GM19193 (cell line): ENCODE measurements around the gene ZNF687.

ENCODE experiments used
- POLR2A ChIP-seq: IDR thresholded peaks from 4 replicates; pipeline ENCODE4 v1.6.1; 2011; ENCODE audit not compliant: insufficient read depth, insufficient read length; ENCODE audit errors: extremely low read depth

The ZNF687 gene

DNA sequence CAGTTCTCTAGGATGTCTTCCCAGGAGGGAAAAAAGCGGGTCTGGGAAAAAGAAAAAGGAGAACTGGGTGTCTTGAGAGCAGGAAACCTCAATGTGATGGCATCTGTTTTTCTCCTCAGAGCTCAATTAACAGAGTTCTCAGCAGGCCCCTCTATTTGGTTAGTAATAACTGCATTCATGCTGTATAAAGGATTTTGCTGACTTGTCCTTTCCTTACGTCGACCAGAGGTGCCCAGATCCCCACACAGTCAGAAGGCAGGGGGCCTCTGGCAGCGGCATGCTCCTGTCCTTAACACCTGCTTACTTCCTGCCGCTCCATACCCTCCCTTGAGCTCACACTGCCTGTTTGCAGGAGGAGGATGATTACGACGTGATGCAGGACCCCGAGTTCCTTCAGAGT, 15.3 kb upstream of the ZNF687 start:
- no peak for TF ChIP-seq POLR2A

DNA sequence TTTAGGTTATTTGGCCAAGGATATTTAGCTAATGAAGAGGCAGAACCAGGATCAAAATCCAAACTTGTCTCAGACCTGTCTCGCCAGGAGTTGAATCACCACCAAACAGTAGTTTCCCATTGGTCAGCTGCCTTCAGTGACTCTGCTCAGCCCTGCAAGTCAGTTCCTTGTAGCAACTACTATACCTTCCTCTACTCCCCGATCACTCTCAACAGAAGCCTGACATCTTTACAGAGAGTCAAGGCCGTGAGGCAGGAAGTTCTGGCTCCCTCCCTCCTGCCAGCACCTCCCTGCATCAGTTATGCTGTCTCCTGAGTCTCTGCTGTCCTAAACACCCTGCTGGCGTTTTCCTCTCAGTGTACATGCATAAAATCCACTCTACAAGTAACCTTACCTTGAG, 14.3 kb upstream of the ZNF687 start:
- TF ChIP-seq POLR2A, result no peak

DNA sequence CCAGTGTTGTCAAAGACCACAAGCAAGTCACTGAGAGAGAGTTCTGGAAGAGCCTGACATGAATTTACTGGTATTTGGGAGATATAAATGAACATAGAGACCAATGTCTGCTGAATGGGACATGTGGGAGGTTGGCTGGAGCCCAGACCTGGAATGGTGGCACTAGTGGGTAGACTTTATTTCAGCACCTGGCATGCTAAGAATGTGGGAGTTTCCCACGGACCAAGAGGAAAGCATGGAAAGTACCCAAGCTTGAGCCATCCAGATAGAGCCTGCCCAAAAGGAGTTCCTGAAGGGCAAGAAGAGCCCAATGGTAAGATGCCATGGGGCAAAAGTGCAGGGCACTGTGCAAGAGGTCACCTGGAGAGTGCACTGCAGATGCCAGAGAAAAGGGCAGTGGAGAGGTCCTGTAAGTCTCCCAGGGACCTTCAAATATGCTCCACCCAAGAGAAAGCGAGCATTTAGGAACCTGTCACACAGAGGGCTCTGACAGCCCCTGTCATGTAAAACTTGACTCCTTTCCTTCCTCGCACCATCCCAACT, 8.1 kb upstream of the ZNF687 start:
- no peak for TF ChIP-seq POLR2A

DNA sequence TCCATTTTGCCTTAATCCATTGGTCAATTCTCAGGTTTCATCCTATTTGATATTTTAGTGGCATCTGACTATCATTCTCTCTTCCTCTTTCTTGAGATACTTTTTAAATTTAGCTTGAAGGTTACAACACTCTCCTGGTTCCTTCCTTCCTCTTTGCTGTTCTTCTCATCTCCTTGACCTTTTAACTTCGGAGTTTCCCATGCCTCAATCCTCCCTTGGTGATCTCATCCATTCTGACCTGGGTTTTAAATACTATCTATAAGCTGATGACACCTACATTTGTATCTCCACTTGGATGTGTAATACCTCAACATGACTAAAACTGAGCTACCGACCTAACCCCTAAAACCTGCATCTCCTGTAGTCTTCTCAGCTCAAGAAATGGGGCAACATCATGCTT, 4.8 kb upstream of the ZNF687 start:
- no peak for TF ChIP-seq POLR2A

DNA sequence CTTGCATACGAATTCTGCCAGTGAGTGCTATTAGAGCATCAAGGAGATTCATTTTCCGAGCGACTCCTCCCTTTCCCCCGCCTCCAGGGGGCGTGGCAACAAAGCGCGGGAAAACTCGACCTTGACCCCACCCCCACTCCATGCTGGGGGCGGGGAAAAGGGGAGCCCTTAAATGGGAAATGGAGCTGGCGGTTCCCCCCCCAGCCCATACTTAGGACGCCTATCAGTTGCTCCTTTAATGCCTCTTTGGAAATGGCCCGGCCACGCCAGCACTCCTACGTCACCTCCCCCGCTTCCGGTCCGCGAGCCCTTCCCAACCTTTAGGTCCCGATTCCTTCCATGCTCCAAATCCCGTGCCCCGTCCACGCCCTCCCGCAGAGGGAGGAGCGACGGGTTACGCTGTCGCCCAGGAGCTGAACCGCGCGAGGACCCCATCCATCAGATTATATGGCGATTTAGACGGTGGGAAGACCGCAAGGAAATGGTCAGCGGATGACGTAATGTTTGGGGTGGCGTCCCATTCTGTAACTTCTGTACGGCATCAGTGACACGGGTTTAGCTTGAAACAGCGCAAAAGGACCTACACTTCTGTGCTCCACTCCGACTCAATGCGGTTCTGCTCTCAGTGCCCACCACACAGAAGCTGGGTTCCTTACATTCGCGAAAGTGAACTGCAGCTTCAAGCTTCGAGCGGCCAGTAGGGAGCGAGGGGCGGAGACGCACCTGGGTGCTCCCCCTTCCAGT, 702 bp upstream of the ZNF687 start:
- peak; percentile 80 for TF ChIP-seq POLR2A

DNA sequence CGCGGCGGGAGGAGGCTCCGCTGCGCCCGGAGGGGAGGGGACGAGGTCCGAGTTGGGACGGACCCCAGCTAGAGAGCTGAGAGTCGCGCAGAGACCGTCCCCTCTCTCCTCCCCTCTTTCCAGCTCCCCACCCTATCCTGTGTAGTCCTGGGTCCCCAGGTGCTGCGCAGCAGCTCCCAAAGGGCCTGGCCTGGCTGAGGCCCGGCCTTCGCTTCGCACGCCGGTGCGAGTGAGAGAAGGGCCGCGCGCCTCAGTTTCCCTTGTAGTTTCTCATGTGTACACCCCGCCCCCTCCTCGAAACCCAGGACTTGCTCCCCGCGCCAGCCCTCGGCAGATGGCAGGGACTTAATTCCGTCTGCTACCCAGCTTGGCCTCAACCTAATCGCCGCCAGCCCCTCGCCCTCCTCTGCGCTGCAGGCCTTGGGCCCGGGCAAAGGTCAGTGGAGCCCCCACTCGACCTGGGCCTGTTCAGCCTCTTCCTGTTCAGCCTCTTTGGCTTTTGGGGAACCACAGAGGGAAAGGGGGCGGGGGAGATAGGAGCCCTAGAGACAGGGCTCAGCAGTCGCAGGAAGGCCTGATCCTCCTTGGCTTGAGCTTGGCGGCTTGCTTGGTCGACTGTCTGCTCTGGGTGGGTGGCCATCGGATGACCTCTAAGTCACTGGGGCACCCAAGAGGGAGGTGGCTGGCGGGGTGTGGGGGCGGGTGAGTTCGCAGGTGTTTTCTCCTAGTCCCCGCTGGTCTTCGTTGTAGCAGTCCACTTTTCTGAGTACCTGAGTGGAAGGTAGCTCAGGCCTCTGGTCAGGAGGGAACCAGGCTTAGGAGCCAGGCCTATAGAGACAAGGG, 1.0 kb downstream of the ZNF687 start:
- no peak for TF ChIP-seq POLR2A

DNA sequence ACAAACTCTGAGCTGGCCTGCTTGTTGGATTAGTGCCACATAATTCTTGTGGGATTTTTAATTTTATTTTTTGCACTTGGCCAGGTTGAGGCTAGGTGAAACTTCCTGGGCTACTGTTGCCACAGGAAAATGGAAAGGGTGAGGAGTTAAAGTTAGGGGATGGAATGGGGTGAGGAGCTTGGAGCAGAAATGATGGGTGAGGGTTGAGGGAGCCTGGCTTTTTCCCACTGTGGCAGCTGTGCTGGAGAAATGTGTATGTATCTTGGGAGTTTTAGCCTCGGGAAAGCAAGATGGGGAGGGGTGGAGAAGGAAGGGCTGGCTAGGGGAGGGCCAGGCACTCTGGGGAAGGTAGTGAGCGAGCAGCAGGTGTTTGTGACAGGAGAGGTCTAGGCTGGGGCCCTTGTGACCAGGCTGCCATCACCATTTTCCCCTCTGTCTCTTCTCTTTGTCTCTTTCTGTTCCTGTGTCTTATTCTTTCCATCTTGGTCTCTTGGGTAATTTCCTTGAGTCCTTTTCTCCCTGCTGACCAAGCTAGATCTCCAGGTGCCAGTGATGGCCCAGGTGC, 2.0 kb downstream of the ZNF687 start:
- no peak for TF ChIP-seq POLR2A

DNA sequence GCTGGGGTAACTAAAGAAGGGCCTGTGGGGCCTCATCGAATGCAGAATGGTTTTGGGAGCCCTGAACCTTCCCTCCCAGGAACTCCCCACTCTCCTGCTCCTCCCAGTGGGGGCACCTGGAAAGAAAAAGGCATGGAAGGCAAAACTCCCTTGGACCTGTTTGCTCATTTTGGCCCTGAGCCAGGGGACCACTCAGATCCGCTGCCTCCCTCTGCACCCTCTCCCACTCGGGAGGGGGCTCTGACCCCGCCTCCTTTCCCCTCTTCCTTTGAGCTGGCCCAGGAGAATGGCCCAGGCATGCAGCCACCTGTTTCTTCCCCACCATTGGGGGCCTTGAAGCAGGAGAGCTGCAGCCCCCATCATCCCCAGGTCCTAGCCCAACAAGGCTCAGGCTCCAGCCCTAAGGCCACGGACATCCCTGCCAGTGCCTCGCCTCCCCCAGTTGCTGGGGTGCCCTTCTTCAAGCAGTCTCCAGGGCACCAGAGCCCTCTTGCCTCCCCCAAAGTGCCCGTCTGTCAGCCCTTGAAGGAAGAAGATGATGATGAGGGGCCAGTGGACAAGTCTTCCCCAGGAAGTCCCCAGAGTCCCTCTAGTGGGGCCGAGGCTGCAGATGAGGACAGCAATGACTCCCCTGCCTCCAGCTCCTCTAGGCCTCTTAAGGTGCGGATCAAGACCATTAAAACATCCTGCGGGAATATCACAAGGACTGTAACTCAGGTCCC, 4.7 kb downstream of the ZNF687 start:
- TF ChIP-seq POLR2A, result no peak

DNA sequence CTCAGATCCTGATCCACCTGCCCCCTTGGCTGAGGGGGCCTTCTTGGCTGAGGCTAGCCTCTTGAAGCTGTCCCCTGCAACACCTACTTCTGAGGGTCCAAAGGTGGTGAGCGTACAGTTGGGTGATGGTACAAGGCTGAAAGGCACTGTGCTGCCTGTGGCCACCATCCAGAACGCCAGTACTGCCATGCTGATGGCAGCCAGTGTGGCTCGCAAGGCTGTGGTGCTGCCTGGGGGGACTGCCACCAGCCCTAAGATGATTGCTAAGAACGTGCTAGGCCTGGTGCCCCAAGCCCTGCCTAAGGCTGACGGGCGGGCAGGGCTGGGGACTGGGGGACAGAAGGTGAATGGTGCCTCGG, 5.2 kb downstream of the ZNF687 start:
- TF ChIP-seq POLR2A, result no peak

DNA sequence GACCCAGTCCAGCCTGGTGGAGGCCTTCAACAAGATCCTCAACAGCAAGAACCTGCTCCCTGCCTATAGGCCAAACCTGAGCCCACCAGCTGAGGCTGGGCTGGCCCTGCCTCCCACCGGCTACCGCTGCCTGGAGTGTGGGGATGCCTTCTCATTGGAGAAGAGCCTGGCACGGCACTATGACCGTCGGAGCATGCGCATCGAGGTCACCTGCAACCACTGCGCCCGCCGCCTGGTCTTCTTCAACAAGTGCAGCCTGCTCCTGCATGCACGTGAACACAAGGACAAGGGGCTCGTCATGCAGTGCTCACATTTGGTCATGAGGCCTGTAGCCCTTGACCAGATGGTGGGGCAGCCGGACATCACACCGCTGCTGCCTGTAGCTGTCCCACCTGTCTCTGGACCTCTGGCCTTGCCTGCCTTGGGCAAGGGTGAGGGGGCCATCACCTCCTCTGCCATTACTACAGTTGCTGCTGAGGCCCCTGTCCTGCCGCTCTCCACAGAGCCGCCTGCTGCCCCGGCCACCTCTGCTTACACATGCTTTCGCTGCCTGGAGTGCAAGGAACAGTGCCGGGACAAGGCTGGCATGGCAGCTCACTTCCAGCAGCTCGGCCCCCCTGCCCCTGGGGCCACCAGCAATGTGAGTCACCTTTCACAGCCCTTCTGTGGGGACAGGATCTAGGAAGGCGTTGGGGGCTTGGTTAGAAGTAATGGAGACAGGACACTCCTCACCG, 5.8 kb downstream of the ZNF687 start:
- TF ChIP-seq POLR2A, result no peak

DNA sequence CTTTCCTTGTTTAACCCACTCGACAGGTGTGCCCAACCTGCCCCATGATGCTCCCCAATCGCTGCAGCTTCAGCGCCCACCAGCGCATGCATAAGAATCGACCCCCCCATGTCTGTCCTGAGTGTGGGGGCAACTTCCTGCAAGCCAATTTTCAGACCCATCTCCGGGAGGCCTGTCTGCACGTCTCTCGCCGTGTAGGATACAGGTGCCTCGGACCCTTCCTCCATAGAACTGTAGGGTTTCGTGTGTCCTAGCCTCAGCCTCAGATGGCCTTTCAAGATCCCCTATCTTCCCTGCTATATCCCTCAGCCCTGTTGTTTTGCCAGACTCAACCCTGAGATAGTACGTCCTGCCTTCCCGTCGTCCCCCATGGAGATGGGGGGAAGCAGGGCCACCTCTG, 6.4 kb downstream of the ZNF687 start:
- TF ChIP-seq POLR2A, result peak; percentile 15

DNA sequence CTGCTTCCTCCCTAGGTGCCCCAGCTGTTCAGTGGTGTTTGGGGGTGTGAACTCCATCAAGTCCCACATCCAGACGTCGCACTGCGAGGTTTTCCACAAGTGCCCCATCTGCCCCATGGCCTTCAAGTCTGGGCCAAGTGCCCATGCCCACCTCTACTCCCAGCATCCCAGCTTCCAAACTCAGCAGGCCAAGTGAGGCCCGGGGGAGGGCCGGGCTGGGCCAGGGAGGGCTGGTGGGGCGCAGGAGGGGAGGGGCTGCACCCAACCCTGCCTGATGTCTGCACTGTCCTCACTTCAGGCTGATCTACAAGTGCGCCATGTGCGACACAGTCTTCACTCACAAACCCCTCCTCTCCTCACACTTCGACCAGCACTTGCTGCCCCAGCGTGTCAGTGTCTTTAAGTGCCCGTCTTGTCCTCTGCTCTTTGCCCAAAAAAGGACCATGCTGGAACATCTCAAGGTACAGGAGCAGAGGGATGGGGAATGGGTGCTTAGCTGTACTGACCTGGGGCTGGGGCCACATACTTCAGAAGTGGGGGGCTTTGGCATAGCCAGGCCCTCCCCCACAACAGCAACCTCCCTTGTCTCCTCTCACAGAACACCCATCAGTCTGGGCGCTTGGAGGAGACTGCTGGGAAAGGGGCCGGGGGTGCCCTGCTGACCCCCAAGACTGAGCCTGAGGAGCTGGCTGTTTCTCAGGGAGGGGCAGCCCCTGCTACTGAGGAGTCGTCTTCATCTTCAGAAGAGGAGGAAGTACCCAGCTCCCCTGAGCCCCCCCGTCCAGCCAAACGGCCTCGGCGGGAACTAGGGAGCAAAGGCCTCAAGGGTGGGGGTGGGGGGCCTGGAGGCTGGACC, 7.2 kb downstream of the ZNF687 start:
- peak; percentile 6 for TF ChIP-seq POLR2A

DNA sequence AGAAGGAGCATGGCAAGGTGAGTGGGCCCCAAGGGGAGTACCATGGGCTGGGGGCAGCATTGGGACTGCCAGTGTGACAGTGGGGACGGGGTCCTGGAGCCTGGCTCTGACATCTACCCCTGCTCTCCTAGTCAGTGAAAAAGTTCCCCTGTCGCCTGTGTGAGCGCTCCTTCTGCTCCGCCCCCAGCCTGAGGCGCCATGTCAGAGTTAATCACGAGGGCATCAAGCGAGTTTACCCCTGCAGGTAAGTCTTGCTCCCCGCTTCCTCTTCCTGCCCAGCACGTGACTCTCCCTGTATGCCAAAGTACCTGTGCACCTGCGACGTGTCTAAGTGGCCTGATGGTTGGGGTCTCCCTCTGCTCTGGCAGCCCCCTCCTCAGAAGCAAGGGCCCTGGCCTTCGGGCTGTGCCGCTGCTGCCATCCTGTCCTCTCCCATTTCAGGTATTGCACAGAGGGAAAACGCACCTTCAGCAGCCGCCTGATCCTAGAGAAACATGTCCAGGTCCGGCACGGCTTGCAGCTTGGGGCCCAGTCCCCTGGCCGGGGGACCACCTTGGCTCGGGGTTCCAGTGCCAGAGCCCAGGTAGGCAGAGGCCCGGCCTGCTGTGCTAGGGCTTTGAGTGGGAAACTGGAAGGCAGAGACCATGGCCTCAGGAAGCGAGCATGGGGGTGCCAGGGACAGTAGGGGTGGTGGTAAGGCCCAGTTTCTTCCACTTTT, 8.1 kb downstream of the ZNF687 start:
- no peak for TF ChIP-seq POLR2A
